ENCODE data around the gene ARMC7.
"Not testable (repeated sequence)": the region's sequence is repeated elsewhere in the genome, so short reads cannot be mapped to it uniquely, and the experiment has no call there.

ARMC7 gene

GRCh38 chr17:75102385-75102821 is 7.4 kb upstream of the ARMC7 start:
- no peak for DNase-seq (ENCODE audit: low spot score)

- DNase-seq (ENCODE audit: low spot score): no peak
Observed at GRCh38 chr17:75103601-75104554, 5.9 kb upstream of the ARMC7 start.

GRCh38 chr17:75105126-75106080 is 4.4 kb upstream of the ARMC7 start:
- peak; percentile 74 for DNase-seq (ENCODE audit: low spot score)

- DNase-seq (ENCODE audit: low spot score): no peak
Observed at GRCh38 chr17:75108193-75108592, 1.6 kb upstream of the ARMC7 start.

- no peak for DNase-seq (ENCODE audit: low spot score)
Observed at GRCh38 chr17:75109046-75109406, 743 bp upstream of the ARMC7 start.

- peak; percentile 36 for DNase-seq (ENCODE audit: low spot score)
Observed at GRCh38 chr17:75110234-75110937, 617 bp downstream of the ARMC7 start.

DNA sequence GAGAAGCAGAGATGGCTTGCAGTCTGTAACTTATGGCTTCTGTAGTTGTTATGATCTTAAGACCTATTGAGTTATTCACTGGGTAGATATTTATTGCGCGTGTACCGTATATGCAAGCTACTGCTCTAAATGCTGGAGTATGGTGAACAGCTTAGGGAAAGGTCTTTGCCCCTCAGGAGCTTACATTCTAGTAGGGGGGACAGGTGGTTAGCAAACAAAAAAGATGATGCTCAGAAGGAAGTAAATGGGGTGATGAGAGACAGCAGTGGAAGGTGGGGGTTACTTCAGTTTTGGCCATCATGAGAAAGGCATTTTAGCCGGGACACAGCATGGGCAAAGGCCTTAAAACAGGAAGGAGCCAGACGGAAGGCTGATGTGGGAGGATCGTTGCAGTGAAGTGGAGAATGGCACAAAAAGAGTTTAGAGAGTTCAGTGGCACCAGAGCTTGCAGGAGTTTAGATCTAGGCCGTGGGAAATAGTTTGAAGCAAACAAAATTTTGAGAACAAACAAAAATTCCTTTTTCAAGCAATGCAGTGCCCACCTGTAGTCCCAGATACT is 2.1 kb downstream of the ARMC7 start:
- DNase-seq (ENCODE audit: low spot score): no peak

- DNase-seq (ENCODE audit: low spot score): peak; percentile 90
Observed at GRCh38 chr17:75113798-75114551, 4.2 kb downstream of the ARMC7 start.

- DNase-seq (ENCODE audit: low spot score): no peak
Observed at GRCh38 chr17:75114552-75115314, 5.0 kb downstream of the ARMC7 start.

- DNase-seq (ENCODE audit: low spot score): no peak
Observed at GRCh38 chr17:75115555-75115954, 5.8 kb downstream of the ARMC7 start.

DNA sequence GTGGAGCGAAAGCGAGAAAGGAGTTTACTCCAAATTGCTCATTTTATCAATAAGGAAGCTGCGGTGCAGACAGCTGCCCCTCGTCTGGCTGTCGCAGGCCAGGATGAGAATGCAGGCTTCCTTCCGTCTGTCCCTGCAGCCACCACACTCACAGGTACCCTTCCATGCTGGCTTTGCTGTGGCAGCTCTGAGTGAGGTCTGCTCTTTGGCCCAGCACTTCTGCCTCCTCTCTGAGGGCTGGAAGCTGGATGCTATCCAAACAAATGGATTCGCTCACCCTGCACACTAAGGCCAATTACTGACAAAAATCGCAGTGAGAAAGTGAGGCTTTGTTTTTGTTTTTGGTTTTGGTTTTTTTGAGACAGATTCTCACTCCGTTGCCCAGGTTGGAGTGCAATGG is 7.0 kb downstream of the ARMC7 start:
- DNase-seq (ENCODE audit: low spot score): no peak

DNA sequence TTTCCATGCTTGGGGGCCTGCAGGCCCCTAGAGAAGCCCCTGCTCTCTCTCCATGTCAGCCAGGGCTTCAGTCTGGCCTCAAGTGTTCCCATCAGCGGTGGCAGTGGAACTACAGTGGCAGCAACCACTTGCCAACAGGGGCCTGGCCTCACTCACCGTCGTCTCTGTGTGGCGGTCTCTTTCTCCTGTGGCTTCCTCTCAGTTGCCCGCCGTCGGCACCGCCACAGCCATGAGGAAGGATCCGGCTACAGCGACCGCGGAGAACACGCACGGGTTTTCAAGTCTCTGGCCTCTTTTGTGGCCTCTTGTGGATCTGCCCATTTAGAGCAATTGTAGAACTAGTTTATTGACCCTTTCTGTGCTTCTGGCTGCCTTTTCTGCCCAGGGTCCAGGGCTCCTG is 8.5 kb downstream of the ARMC7 start:
- no peak for DNase-seq (ENCODE audit: low spot score)

GRCh38 chr17:75124041-75124818 is 14.5 kb downstream of the ARMC7 start:
- DNase-seq (ENCODE audit: low spot score): no peak

DNA sequence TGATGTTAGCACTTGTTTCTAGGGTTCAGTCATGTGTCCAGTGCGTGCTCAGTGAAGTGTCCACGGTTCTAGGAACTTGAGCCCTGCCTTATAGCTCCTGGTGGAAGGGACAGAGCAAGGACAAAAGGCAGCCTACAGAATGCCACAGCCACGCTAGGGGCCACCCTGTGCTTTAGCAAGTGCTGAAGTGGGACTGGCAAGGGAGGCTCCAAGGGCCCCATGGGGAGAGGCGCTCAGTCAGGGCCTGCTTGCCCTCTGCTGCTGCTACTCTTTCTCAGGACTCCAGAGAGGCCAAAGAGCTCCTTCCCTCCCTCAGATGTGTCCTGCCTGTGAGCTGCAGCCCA is 15.0 kb downstream of the ARMC7 start:
- DNase-seq (ENCODE audit: low spot score): no peak

DNA sequence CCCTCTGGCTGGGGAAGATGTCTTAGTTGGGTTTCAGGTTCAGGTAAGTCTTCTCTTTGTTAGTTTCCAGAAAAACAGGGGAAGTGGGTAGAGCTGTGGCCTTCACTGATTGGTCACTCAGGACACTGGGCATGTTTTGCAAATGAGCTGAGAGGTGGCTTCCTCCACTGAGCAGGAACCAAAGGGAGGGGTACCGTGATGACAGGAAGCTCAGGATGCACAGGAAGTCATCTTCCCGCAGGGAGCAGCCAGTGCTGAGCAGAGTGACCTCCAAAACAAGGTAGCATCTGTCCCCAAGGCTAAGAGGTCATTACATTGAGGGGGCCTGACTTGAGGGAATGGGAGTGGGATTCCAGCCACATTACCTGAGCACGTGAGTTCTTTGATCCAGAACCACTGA is 16.2 kb downstream of the ARMC7 start:
- DNase-seq (ENCODE audit: low spot score): no peak

GRCh38 chr17:75126954-75127353 is 17.2 kb downstream of the ARMC7 start:
- no peak for DNase-seq (ENCODE audit: low spot score)

DNA sequence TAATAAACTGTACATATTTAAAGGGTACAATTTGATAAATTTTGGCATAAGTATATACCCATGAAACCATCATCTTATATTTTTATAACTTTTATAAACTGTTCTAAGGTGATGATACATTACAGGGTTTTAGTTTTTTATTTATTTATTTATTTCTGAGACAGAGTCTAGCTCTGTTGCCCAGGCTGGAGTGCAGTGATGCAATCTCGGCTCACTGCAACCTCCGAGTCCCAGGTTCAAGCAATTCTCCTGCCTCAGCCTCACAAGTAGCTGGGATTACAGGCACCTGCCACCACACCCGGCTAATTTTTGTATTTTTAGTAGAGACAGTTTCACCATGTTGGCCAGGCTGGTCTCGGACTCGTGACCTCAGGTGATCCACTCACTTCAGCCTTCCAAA is 18.2 kb downstream of the ARMC7 start:
- DNase-seq (ENCODE audit: low spot score): not testable (repeated sequence)

- no peak for DNase-seq (ENCODE audit: low spot score)
Observed at GRCh38 chr17:75128694-75129505, 19.1 kb downstream of the ARMC7 start.

GRCh38 chr17:75129576-75129975 is 19.8 kb downstream of the ARMC7 start:
- DNase-seq (ENCODE audit: low spot score): no peak
